H1 (cell line): ENCODE measurements around the gene PTPN1. TPM values are rescaled to one million over a fixed set of nuclear protein-coding genes. Genes with fewer than 3 reads are reported as not detected.

Source experiments
- CTCF ChIA-PET: fragments of 300-600 bp; sonication (Branson Sonifier 250); formaldehyde crosslinking; loops from one replicate; lab custom pipeline; 2021; ENCODE audit not compliant: partially characterized antibody; lab: Charles Lee
- POLR2A ChIA-PET: fragments of 300-600 bp; sonication (Branson Sonifier 250); formaldehyde crosslinking; loops from one replicate; lab custom pipeline; 2021; ENCODE audit warnings: inconsistent platforms; ENCODE audit not compliant: partially characterized antibody; lab: Charles Lee
- DNase-seq, 2 experiments: peaks; one replicate each; pipeline versions ENCODE4 v3.0.0 to v3.0.0-alpha.2; 2010 to 2022; ENCODE audit warnings: low spot score in 2 of 2, low read depth in 1 of 2, mixed read lengths in 1 of 2
- FAIRE-seq: peaks from 2 replicates; lab custom pipeline; 2011; peaks lifted over from hg19 to GRCh38; lab: Jason Lieb, UNC
- H2AFZ ChIP-seq: 2 replicates; pipeline ENCODE4 v1.8.1; 2012; ENCODE audit warnings: low read length, inconsistent platforms
- H2AK5ac ChIP-seq: 2 replicates; pipeline ENCODE4 v1.6.1; 2013; ENCODE audit warnings: low read depth, low read length
- H2BK120ac ChIP-seq: replicated peaks from 2 replicates; pipeline ENCODE3; 2013; ENCODE audit warnings: low read depth, low read length, inconsistent platforms
- H2BK12ac ChIP-seq: 2 replicates; pipeline ENCODE4 v1.6.1; 2013; ENCODE audit warnings: low read depth, low read length
- H2BK15ac ChIP-seq: 2 replicates; pipeline ENCODE4 v1.6.1; 2013; ENCODE audit warnings: low read length
- H2BK20ac ChIP-seq: 2 replicates; pipeline ENCODE4 v1.6.1; 2013; ENCODE audit warnings: low read length
- H2BK5ac ChIP-seq: 2 replicates; pipeline ENCODE4 v1.6.1; 2013; ENCODE audit warnings: low read depth, low read length
- H3K14ac ChIP-seq: 2 replicates; pipeline ENCODE4 v1.6.1; 2013; ENCODE audit warnings: inconsistent platforms; ENCODE audit not compliant: insufficient read length
- H3K18ac ChIP-seq: 2 replicates; pipeline ENCODE4 v1.6.1; 2013; ENCODE audit warnings: low read length; ENCODE audit errors: extremely low read depth
- H3K23ac ChIP-seq: 2 replicates; pipeline ENCODE4 v1.6.1; 2013; ENCODE audit warnings: inconsistent platforms; ENCODE audit not compliant: insufficient read length
- H3K23me2 ChIP-seq: 2 replicates; pipeline ENCODE4 v1.6.1; 2013; ENCODE audit warnings: low read depth, low read length
- H3K27ac ChIP-seq: 2 replicates; pipeline ENCODE4 v1.6.1; 2011; ENCODE audit warnings: low read depth, low read length, inconsistent platforms
- H3K27me3 ChIP-seq, 4 experiments: replicated peaks in 1 of 4; 1 replicate in 1 of 4; 2 replicates in 3 of 4; pipeline versions ENCODE4 v1.6.1 to v1.8.1; 2011 to 2013; ENCODE audit warnings: low read length in 3 of 4, mild to moderate bottlenecking in 3 of 4, inconsistent platforms in 2 of 4, mixed read lengths in 2 of 4, moderate library complexity in 1 of 4; ENCODE audit not compliant: control insufficient read depth in 3 of 4, insufficient read depth in 3 of 4; ENCODE audit errors: extremely low read depth in 1 of 4
- H3K36me3 ChIP-seq, 4 experiments: 2 replicates each; pipeline versions ENCODE4 v1.6.1 to v1.8.1; 2011 to 2013; ENCODE audit warnings: mild to moderate bottlenecking in 4 of 4, low read length in 3 of 4, moderate library complexity in 2 of 4, control low read depth in 1 of 4, inconsistent platforms in 1 of 4; ENCODE audit not compliant: insufficient read depth in 4 of 4, control insufficient read depth in 2 of 4
- H3K4ac ChIP-seq: replicated peaks from 2 replicates; pipeline ENCODE3; 2013; ENCODE audit warnings: low read length, low read depth, mixed read lengths, inconsistent platforms; ENCODE audit not compliant: insufficient read length
- H3K4me1 ChIP-seq, 4 experiments: replicated peaks in 1 of 4; 1 replicate in 1 of 4; 2 replicates in 3 of 4; pipeline versions ENCODE4 v1.6.1 to v1.8.1; 2011 to 2013; ENCODE audit warnings: low read length in 3 of 4, inconsistent platforms in 2 of 4, mixed read lengths in 1 of 4; ENCODE audit not compliant: insufficient read depth in 4 of 4, control insufficient read depth in 3 of 4
- H3K4me2 ChIP-seq, 2 experiments: 2 replicates each; pipeline versions ENCODE4 v1.6.1 to v1.8.1; 2011 to 2013; ENCODE audit warnings: low read depth in 2 of 2, low read length in 2 of 2, control low read depth in 1 of 2, inconsistent platforms in 1 of 2, mild to moderate bottlenecking in 1 of 2; ENCODE audit not compliant: insufficient read depth in 1 of 2
- H3K4me3 ChIP-seq, 4 experiments: fragments of 200-600, 300-600 bp in 1 of 4; sonication (generic), shearing (Covaris generic), sonication (Bioruptor Twin) in 1 of 4; 2 replicates each; pipeline versions ENCODE4 v1.5.1 to v1.8.1; 2011 to 2016; ENCODE audit warnings: low read length in 4 of 4, low read depth in 3 of 4, control low read depth in 2 of 4, inconsistent platforms in 2 of 4, mild to moderate bottlenecking in 2 of 4, mixed read lengths in 1 of 4, moderate library complexity in 1 of 4; ENCODE audit not compliant: insufficient read depth in 2 of 4; ENCODE audit errors: extremely low read depth in 1 of 4
- H3K56ac ChIP-seq: replicated peaks from 2 replicates; pipeline ENCODE3; 2013; ENCODE audit warnings: low read depth, mild to moderate bottlenecking, mixed read lengths, low read length, inconsistent platforms; ENCODE audit not compliant: insufficient read length
- H3K79me1 ChIP-seq: 2 replicates; pipeline ENCODE4 v1.6.1; 2013; ENCODE audit warnings: low read depth, low read length, control low read depth
- H3K79me2 ChIP-seq, 2 experiments: 2 replicates each; pipeline versions ENCODE4 v1.6.1 to v1.8.1; 2012 to 2013; ENCODE audit warnings: low read length in 2 of 2, mild to moderate bottlenecking in 2 of 2, inconsistent platforms in 1 of 2; ENCODE audit not compliant: insufficient read depth in 2 of 2, control insufficient read depth in 1 of 2
- H3K9ac ChIP-seq, 4 experiments: replicated peaks in 1 of 4; 1 replicate in 1 of 4; 2 replicates in 3 of 4; pipeline versions ENCODE4 v1.6.1 to v1.8.1; 2011 to 2013; ENCODE audit warnings: low read depth in 3 of 4, low read length in 3 of 4, control low read depth in 2 of 4, mild to moderate bottlenecking in 2 of 4, moderate library complexity in 2 of 4, inconsistent platforms in 1 of 4; ENCODE audit errors: extremely low read depth in 1 of 4
- H3K9me3 ChIP-seq, 2 experiments: 2 replicates each; pipeline versions ENCODE4 v1.6.1 to v1.8.1; 2012 to 2013; ENCODE audit warnings: mild to moderate bottlenecking in 2 of 2, moderate library complexity in 2 of 2, control low read depth in 1 of 2, inconsistent platforms in 1 of 2, low read depth in 1 of 2, low read length in 1 of 2, mixed read lengths in 1 of 2; ENCODE audit not compliant: insufficient read depth in 2 of 2
- H4K20me1 ChIP-seq, 2 experiments: replicated peaks in 1 of 2; 2 replicates each; pipeline versions ENCODE3 to v1.8.1; 2011 to 2013; ENCODE audit warnings: inconsistent platforms in 2 of 2, low read length in 2 of 2, mild to moderate bottlenecking in 1 of 2; ENCODE audit not compliant: insufficient read depth in 2 of 2, control insufficient read depth in 1 of 2
- H4K5ac ChIP-seq: 2 replicates; pipeline ENCODE4 v1.6.1; 2013; ENCODE audit warnings: low read length, low read depth, mixed read lengths, inconsistent platforms; ENCODE audit not compliant: insufficient read length
- H4K8ac ChIP-seq: 2 replicates; pipeline ENCODE4 v1.8.0; 2013; ENCODE audit warnings: mild to moderate bottlenecking, moderate library complexity, low read length, inconsistent platforms; ENCODE audit not compliant: insufficient read depth; ENCODE audit errors: extremely low read depth
- H4K91ac ChIP-seq: replicated peaks from 2 replicates; pipeline ENCODE3; 2013; ENCODE audit warnings: low read length, mixed read lengths, inconsistent platforms; ENCODE audit not compliant: insufficient read length
- ATF3 ChIP-seq: IDR thresholded peaks from 2 replicates; pipeline ENCODE4 v1.6.1; 2011; ENCODE audit warnings: low read depth, mild to moderate bottlenecking, low read length; ENCODE audit not compliant: insufficient read depth
- BACH1 ChIP-seq: IDR thresholded peaks from 2 replicates; pipeline ENCODE4 v1.6.1; 2012; ENCODE audit warnings: low read length, improper control_type of control experiment
- MAFK ChIP-seq: IDR thresholded peaks from 2 replicates; pipeline ENCODE4 v1.6.1; 2012; ENCODE audit warnings: low read depth, mild to moderate bottlenecking, improper control_type of control experiment, low read length
- YY1 ChIP-seq: IDR thresholded peaks from 2 replicates; pipeline ENCODE4 v1.6.1; 2011; ENCODE audit warnings: low read depth, mild to moderate bottlenecking, low read length
- WGBS, 2 experiments: shearing (Covaris generic) in 1 of 2; methylation state at CpG; one replicate each; pipeline versions ENCODE4 v1.1.6 to v1.1.7; 2013 to 2015; ENCODE audit warnings: low lambda C conversion rate in 2 of 2, mixed read lengths in 2 of 2, inconsistent platforms in 1 of 2, low coverage in 1 of 2, missing lambda C conversion rate in 1 of 2; ENCODE audit not compliant: insufficient replicate concordance in 2 of 2, insufficient coverage in 1 of 2, insufficient read length in 1 of 2; ENCODE audit errors: extremely low coverage in 1 of 2, missing lambda C conversion rate in 1 of 2; 5-methylcytosine and 5-hydroxymethylcytosine counted together
- polyA plus RNA-seq, 7 experiments: library from polyadenylated mRNA; depleted of rRNA in 3 of 7; stranded (reverse) in 5 of 7; unstranded in 2 of 7; fragments of >200 nt in 5 of 7; fragments of 200-250 nt in 2 of 7; gene quantifications; 1 replicate in 5 of 7; 2 replicates in 1 of 7; 4 replicates in 1 of 7; pipeline versions ENCODE4 v1.2.1 to v1.2.3, GENCODE V29; 2011 to 2013; ENCODE audit warnings: missing spikeins in 2 of 7, mixed read lengths in 2 of 7
- total RNA-seq: library from RNA; stranded (reverse); fragmentation: NEBNext Ultra II Directional; extraction: Animal tissue kit (Norgen Biotek cat#: 25700); gene quantifications from 2 replicates; pipeline ENCODE4 v1.2.1, GENCODE V29; 2021

PTPN1 gene
- total and polyA plus RNA-seq, 2 of the 8 experiments (the other 6 are each of a cell fraction or from before 2014, with no cell fraction given) = 18.6 to 32.1 TPM

GRCh38 chr20:50633361-50633760 is 123.2 kb downstream of the PTPN1 start:
- H3K14ac ChIP-seq = no peak overlapping the region
- no peaks in the 10 kb centered on the region for H3K79me2 ChIP-seq
- no peaks in the 10 kb centered on the region for H3K27me3 ChIP-seq
- no peak for FAIRE-seq
- no peaks in the 10 kb centered on the region for H3K36me3 ChIP-seq
- no peak overlapping the region for H3K4ac ChIP-seq
- peak overlapping the region; percentile 75; the same call in 1 of the 2 replicates for H2BK15ac ChIP-seq
- DNase-seq = no peak
- H3K9me3 ChIP-seq = no peaks in the 10 kb centered on the region
- peaks cover 13 to 19% (median 16%) of the 10 kb centered on the region in 4 experiments for H3K4me1 ChIP-seq
- H3K4me3 ChIP-seq = no peak overlapping the region
- no peak overlapping the region for H4K5ac ChIP-seq
- no peak overlapping the region for H2BK12ac ChIP-seq
- no peak overlapping the region for H4K8ac ChIP-seq
- no peak overlapping the region for H3K4me2 ChIP-seq
- TF ChIP-seq MAFK (no peak), BACH1 (no peak), YY1 (no peak), ATF3 (no peak)
- H3K23ac ChIP-seq = no peak overlapping the region
- no peak overlapping the region for H3K18ac ChIP-seq
- no peak overlapping the region for H3K9ac ChIP-seq
- H4K91ac ChIP-seq = no peak overlapping the region
- H4K20me1 ChIP-seq = no peaks in the 10 kb centered on the region
- H3K56ac ChIP-seq = no peak overlapping the region
- no peaks in the 10 kb centered on the region for H3K79me1 ChIP-seq
- H2BK5ac ChIP-seq = no peak overlapping the region; the same call in 1 of the 2 replicates
- H2BK120ac ChIP-seq = no peak overlapping the region
- POLR2A ChIA-PET = interaction anchor here (1.6 kb wide), 1 partner anchor 12 kb away, joined by 5 read pairs; no protein-coding TSS in a partner anchor
- WGBS, 2 experiments = 80% methylated on average over 8 of the region's 10 CpGs; no CpG with 5 or more reads in 1 of the 2 experiments
- peak overlapping the region; percentile 61; the same call in 1 of the 2 replicates for H2BK20ac ChIP-seq
- H3K23me2 ChIP-seq = no peaks in the 10 kb centered on the region
- no peak overlapping the region for H2AK5ac ChIP-seq
- no peak overlapping the region for H3K27ac ChIP-seq
- no peak overlapping the region for H2AFZ ChIP-seq
- CTCF ChIA-PET = interaction anchor here (1.1 to 7.4 kb wide), 9 partner anchors 8 to 169 kb away, joined by 3 to 84 read pairs (median 5); no protein-coding TSS in a partner anchor
